ENCODE measurements around the gene LARGE2. TPM values are rescaled to one million over a fixed set of nuclear protein-coding genes. Genes with fewer than 3 reads are reported as not detected.

LARGE2 gene
- total and polyA plus RNA-seq, 2 experiments from 2014 or later, result 89.8 to 107 TPM

GRCh38 chr11:45973601-45974000 lies 51.1 kb downstream of the LARGE2 start:
- DNase-seq (ENCODE audit: low spot score) (no peak), ATAC-seq (no peak)
- no peaks in the 10 kb centered on the region for H4K20me1 ChIP-seq (replicated peaks; ENCODE audit: insufficient read depth)
- TF ChIP-seq, protein P1, sequence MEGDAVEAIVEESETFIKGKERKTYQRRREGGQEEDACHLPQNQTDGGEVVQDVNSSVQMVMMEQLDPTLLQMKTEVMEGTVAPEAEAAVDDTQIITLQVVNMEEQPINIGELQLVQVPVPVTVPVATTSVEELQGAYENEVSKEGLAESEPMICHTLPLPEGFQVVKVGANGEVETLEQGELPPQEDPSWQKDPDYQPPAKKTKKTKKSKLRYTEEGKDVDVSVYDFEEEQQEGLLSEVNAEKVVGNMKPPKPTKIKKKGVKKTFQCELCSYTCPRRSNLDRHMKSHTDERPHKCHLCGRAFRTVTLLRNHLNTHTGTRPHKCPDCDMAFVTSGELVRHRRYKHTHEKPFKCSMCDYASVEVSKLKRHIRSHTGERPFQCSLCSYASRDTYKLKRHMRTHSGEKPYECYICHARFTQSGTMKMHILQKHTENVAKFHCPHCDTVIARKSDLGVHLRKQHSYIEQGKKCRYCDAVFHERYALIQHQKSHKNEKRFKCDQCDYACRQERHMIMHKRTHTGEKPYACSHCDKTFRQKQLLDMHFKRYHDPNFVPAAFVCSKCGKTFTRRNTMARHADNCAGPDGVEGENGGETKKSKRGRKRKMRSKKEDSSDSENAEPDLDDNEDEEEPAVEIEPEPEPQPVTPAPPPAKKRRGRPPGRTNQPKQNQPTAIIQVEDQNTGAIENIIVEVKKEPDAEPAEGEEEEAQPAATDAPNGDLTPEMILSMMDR (conservative IDR thresholded peaks at IDR 0.05; ENCODE audit: low read depth in 2 of 2), result 0 out of 4 replicates have a peak, but pooled peaks of 1 of the 2 experiments have one; percentile 7
- TF ChIP-seq ZNF331 (CRISPR knock-in tag; IDR thresholded peaks at IDR 0.05; ENCODE audit: low read depth), result no peak
- no peaks in the 10 kb centered on the region for H3K27me3 ChIP-seq (ENCODE audit: insufficient read depth)
- H3K4me1 ChIP-seq (ENCODE audit: insufficient read depth), result no peaks in the 10 kb centered on the region
- Mint-ChIP-seq H3K4me3 (no peak overlapping the region), H3K27me3 (ENCODE audit: insufficient read depth, low read depth, poor library complexity) (no peaks in the 10 kb centered on the region), H3K4me1 (no peaks in the 10 kb centered on the region), H3K27ac (no peak overlapping the region), H3K36me3 (ENCODE audit: low read depth) (peaks cover 13% of the 10 kb centered on the region; the same call in 2 of the 3 replicates), H3K9me3 (no peaks in the 10 kb centered on the region)
- H3K9me2 ChIP-seq (ENCODE audit: insufficient read depth), result no peaks in the 10 kb centered on the region
- H3K4me2 ChIP-seq, result no peak overlapping the region
- no peaks in the 10 kb centered on the region for H3K79me2 ChIP-seq (replicated peaks; ENCODE audit: insufficient read depth)
- no peak overlapping the region for H2AFZ ChIP-seq
- H3K36me3 ChIP-seq (ENCODE audit: insufficient read depth), result peaks cover 2% of the 10 kb centered on the region; the same call in 1 of the 2 replicates
- H3K27ac ChIP-seq (ENCODE audit: low read depth), result no peak overlapping the region
- H3F3A ChIP-seq (replicated peaks; ENCODE audit: low read depth), result no peaks in the 10 kb centered on the region
- no peak overlapping the region for H3K4me3 ChIP-seq

DNA sequence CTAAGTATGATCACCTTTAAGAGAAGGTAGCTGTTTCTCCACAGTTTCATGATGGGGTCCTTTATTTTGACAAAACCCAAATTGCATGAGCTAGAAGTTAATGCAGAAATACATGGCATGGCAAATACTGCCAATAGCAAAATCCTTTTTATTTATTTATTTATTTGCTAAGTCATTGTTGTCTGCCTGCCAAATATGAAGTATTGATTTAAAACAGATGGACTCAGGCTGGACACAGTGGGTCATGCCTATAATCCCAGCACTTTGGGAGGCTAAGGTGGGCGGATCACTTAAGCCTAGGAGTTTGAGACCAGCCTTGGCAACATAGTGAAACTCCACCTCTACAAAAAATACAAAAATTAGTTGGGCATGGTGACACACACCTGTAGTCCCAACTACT lies 52.4 kb downstream of the LARGE2 start:
- no peak overlapping the region for H3K27ac Mint-ChIP-seq
- H3K27me3 ChIP-seq (ENCODE audit: insufficient read depth), result no peaks in the 10 kb centered on the region
- H3K36me3 Mint-ChIP-seq (ENCODE audit: low read depth), result peaks cover 15% of the 10 kb centered on the region; the same call in 1 of the 3 replicates
- H3K4me3 Mint-ChIP-seq, result no peak overlapping the region
- H3K4me3 ChIP-seq, result no peak overlapping the region
- H3K9me3 Mint-ChIP-seq, result no peaks in the 10 kb centered on the region
- DNase-seq (ENCODE audit: low spot score) (no peak), ATAC-seq (no peak)
- H3K4me1 ChIP-seq (ENCODE audit: insufficient read depth), result no peaks in the 10 kb centered on the region
- no peak for TF ChIP-seq JUNB (IDR thresholded peaks at IDR 0.05; ENCODE audit: unreplicated experiment)
- no peak for TF ChIP-seq STAT1 (IDR thresholded peaks at IDR 0.05; ENCODE audit: unreplicated experiment)
- no peak for TF ChIP-seq POLR2AphosphoS5 (IDR thresholded peaks at IDR 0.05; ENCODE audit: low read depth)
- no peak for TF ChIP-seq ETS1 (IDR thresholded peaks at IDR 0.05)
- TF ChIP-seq NANOG (IDR thresholded peaks at IDR 0.05; ENCODE audit: borderline replicate concordance), result no peak
- TF ChIP-seq, protein P2, sequence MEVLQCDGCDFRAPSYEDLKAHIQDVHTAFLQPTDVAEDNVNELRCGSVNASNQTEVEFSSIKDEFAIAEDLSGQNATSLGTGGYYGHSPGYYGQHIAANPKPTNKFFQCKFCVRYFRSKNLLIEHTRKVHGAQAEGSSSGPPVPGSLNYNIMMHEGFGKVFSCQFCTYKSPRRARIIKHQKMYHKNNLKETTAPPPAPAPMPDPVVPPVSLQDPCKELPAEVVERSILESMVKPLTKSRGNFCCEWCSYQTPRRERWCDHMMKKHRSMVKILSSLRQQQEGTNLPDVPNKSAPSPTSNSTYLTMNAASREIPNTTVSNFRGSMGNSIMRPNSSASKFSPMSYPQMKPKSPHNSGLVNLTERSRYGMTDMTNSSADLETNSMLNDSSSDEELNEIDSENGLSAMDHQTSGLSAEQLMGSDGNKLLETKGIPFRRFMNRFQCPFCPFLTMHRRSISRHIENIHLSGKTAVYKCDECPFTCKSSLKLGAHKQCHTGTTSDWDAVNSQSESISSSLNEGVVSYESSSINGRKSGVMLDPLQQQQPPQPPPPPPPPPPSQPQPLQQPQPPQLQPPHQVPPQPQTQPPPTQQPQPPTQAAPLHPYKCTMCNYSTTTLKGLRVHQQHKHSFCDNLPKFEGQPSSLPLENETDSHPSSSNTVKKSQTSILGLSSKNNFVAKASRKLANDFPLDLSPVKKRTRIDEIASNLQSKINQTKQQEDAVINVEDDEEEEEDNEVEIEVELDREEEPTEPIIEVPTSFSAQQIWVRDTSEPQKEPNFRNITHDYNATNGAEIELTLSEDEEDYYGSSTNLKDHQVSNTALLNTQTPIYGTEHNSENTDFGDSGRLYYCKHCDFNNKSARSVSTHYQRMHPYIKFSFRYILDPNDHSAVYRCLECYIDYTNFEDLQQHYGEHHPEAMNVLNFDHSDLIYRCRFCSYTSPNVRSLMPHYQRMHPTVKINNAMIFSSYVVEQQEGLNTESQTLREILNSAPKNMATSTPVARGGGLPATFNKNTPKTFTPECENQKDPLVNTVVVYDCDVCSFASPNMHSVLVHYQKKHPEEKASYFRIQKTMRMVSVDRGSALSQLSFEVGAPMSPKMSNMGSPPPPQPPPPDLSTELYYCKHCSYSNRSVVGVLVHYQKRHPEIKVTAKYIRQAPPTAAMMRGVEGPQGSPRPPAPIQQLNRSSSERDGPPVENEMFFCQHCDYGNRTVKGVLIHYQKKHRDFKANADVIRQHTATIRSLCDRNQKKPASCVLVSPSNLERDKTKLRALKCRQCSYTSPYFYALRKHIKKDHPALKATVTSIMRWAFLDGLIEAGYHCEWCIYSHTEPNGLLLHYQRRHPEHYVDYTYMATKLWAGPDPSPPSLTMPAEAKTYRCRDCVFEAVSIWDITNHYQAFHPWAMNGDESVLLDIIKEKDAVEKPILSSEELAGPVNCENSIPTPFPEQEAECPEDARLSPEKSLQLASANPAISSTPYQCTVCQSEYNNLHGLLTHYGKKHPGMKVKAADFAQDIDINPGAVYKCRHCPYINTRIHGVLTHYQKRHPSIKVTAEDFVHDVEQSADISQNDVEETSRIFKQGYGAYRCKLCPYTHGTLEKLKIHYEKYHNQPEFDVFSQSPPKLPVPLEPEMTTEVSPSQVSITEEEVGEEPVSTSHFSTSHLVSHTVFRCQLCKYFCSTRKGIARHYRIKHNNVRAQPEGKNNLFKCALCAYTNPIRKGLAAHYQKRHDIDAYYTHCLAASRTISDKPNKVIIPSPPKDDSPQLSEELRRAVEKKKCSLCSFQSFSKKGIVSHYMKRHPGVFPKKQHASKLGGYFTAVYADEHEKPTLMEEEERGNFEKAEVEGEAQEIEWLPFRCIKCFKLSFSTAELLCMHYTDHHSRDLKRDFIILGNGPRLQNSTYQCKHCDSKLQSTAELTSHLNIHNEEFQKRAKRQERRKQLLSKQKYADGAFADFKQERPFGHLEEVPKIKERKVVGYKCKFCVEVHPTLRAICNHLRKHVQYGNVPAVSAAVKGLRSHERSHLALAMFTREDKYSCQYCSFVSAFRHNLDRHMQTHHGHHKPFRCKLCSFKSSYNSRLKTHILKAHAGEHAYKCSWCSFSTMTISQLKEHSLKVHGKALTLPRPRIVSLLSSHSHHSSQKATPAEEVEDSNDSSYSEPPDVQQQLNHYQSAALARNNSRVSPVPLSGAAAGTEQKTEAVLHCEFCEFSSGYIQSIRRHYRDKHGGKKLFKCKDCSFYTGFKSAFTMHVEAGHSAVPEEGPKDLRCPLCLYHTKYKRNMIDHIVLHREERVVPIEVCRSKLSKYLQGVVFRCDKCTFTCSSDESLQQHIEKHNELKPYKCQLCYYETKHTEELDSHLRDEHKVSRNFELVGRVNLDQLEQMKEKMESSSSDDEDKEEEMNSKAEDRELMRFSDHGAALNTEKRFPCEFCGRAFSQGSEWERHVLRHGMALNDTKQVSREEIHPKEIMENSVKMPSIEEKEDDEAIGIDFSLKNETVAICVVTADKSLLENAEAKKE (CRISPR knock-in tag; IDR thresholded peaks at IDR 0.05), result no peak
- no peak for TF ChIP-seq EZH2phosphoT487 (IDR thresholded peaks at IDR 0.05; ENCODE audit: unreplicated experiment)
- TF ChIP-seq, protein P1 (conservative IDR thresholded peaks at IDR 0.05; ENCODE audit: low read depth in 2 of 2), result no peak
- H4K20me1 ChIP-seq (replicated peaks; ENCODE audit: insufficient read depth), result no peaks in the 10 kb centered on the region
- H3K4me1 Mint-ChIP-seq, result no peaks in the 10 kb centered on the region
- H3K27ac ChIP-seq (ENCODE audit: low read depth), result no peak overlapping the region
- no peak overlapping the region for H3K4me2 ChIP-seq
- H3F3A ChIP-seq (replicated peaks; ENCODE audit: low read depth), result no peaks in the 10 kb centered on the region
- H3K79me2 ChIP-seq (replicated peaks; ENCODE audit: insufficient read depth), result no peaks in the 10 kb centered on the region
- no peak overlapping the region for H2AFZ ChIP-seq
- no peaks in the 10 kb centered on the region for H3K27me3 Mint-ChIP-seq (ENCODE audit: insufficient read depth, low read depth, poor library complexity)
- H3K9me2 ChIP-seq (ENCODE audit: insufficient read depth), result no peaks in the 10 kb centered on the region
- peaks cover 2% of the 10 kb centered on the region; the same call in 1 of the 2 replicates for H3K36me3 ChIP-seq (ENCODE audit: insufficient read depth)
